ENCODE data around the gene SLC25A39. TPM values are rescaled to one million over a fixed set of nuclear protein-coding genes. Genes with fewer than 3 reads are reported as not detected.

Gene SLC25A39
- total and polyA plus RNA-seq, 2 of the 13 experiments (the other 11 are each of a cell fraction or from before 2014, with no cell fraction given): 144 to 151 TPM

DNA sequence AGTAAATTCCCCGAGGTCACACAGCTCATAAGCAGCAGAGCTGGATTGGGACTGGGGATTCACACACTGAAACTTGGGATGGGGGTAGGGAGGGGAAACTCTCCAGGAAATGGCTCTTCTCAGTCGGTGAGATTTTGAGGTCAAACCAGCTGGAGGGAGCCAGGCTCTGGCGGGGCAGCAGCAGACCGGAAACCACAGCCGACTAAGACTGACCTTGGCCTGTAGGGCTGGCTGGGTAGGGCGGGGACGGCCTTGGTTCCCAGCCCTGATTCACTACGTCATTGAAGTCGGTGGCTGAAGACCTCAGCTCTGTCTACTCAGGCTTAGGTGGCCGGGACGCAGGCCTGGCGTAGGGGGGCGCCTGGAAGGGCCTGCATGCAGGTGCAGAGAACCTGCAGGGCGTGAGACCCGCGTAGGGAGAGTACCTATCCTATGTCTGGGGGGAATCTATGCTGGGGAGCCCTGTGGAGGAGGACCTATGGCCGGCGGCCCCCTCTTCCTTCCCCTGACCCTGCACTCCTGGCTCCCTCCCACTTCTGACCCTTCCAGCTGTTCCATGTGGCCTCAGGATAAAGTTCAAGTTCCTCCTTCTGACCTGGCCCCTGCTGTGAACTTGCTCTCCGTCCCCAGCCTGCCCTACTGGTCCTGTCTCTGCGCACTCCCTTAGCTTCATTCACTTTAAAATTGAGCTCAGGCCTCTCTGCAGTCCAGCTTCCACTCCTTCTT is 44.8 kb downstream of the SLC25A39 start (continued):
- 0 out of 2 replicates have a peak, but pooled peaks have one; percentile 42 for TF ChIP-seq KAT7 (CRISPR knock-in tag; IDR thresholded peaks at IDR 0.05; ENCODE audit: borderline replicate concordance)
- no peak for TF ChIP-seq NR0B2 (CRISPR knock-in tag; IDR thresholded peaks at IDR 0.05)
- TF ChIP-seq, protein P1, sequence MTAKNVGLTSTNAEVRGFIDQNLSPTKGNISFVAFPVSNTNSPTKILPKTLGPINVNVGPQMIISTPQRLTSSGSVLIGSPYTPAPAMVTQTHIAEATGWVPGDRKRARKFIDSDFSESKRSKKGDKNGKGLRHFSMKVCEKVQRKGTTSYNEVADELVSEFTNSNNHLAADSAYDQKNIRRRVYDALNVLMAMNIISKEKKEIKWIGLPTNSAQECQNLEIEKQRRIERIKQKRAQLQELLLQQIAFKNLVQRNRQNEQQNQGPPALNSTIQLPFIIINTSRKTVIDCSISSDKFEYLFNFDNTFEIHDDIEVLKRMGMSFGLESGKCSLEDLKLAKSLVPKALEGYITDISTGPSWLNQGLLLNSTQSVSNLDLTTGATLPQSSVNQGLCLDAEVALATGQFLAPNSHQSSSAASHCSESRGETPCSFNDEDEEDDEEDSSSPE (CRISPR knock-in tag; IDR thresholded peaks at IDR 0.05): peak; percentile 43; the same call in 1 of the 2 replicates
- TF ChIP-seq, protein P2, sequence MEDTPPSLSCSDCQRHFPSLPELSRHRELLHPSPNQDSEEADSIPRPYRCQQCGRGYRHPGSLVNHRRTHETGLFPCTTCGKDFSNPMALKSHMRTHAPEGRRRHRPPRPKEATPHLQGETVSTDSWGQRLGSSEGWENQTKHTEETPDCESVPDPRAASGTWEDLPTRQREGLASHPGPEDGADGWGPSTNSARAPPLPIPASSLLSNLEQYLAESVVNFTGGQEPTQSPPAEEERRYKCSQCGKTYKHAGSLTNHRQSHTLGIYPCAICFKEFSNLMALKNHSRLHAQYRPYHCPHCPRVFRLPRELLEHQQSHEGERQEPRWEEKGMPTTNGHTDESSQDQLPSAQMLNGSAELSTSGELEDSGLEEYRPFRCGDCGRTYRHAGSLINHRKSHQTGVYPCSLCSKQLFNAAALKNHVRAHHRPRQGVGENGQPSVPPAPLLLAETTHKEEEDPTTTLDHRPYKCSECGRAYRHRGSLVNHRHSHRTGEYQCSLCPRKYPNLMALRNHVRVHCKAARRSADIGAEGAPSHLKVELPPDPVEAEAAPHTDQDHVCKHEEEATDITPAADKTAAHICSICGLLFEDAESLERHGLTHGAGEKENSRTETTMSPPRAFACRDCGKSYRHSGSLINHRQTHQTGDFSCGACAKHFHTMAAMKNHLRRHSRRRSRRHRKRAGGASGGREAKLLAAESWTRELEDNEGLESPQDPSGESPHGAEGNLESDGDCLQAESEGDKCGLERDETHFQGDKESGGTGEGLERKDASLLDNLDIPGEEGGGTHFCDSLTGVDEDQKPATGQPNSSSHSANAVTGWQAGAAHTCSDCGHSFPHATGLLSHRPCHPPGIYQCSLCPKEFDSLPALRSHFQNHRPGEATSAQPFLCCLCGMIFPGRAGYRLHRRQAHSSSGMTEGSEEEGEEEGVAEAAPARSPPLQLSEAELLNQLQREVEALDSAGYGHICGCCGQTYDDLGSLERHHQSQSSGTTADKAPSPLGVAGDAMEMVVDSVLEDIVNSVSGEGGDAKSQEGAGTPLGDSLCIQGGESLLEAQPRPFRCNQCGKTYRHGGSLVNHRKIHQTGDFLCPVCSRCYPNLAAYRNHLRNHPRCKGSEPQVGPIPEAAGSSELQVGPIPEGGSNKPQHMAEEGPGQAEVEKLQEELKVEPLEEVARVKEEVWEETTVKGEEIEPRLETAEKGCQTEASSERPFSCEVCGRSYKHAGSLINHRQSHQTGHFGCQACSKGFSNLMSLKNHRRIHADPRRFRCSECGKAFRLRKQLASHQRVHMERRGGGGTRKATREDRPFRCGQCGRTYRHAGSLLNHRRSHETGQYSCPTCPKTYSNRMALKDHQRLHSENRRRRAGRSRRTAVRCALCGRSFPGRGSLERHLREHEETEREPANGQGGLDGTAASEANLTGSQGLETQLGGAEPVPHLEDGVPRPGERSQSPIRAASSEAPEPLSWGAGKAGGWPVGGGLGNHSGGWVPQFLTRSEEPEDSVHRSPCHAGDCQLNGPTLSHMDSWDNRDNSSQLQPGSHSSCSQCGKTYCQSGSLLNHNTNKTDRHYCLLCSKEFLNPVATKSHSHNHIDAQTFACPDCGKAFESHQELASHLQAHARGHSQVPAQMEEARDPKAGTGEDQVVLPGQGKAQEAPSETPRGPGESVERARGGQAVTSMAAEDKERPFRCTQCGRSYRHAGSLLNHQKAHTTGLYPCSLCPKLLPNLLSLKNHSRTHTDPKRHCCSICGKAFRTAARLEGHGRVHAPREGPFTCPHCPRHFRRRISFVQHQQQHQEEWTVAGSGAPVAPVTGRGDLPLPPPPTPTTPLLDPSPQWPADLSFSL (CRISPR knock-in tag; IDR thresholded peaks at IDR 0.05): no peak
- TF ChIP-seq SKI (IDR thresholded peaks at IDR 0.05; ENCODE audit: partially characterized antibody): peak; percentile 96
- 0 out of 2 replicates have a peak, but pooled peaks have one; percentile 20 for TF ChIP-seq MXD1 (CRISPR knock-in tag; IDR thresholded peaks at IDR 0.05)
- 0 out of 2 replicates have a peak, but pooled peaks have one; percentile 44 for TF ChIP-seq ZNF318 (CRISPR knock-in tag; IDR thresholded peaks at IDR 0.05)
- peak in 1 of 2 experiments; percentile 24; a peak in 1 of 4 replicates for TF ChIP-seq EP300 (IDR thresholded peaks at IDR 0.05; ENCODE audit: low read depth in 2 of 2, low read length in 2 of 2)
- TF ChIP-seq EP300 (CRISPR knock-in tag; IDR thresholded peaks at IDR 0.05; ENCODE audit: borderline replicate concordance): peak; percentile 19; the same call in 1 of the 2 replicates
- peak; percentile 89; the same call in 1 of the 2 replicates for TF ChIP-seq MIER3 (CRISPR knock-in tag; IDR thresholded peaks at IDR 0.05; ENCODE audit: borderline replicate concordance)
